GM20431 (cell line): ENCODE data around the gene PROSER3.
"Not testable (repeated sequence)": the region's sequence is repeated elsewhere in the genome, so short reads cannot be mapped to it uniquely, and the experiment has no call there.

Experiments used
- in situ Hi-C: fragments of 300-500 bp; cut with MseI, MboI; formaldehyde crosslinking; loops from one replicate; pipeline ENCODE4 v1.15.0; 2020; ENCODE audit warnings: low sequenced_read_pairs; ENCODE audit not compliant: unreplicated experiment

Gene PROSER3

DNA sequence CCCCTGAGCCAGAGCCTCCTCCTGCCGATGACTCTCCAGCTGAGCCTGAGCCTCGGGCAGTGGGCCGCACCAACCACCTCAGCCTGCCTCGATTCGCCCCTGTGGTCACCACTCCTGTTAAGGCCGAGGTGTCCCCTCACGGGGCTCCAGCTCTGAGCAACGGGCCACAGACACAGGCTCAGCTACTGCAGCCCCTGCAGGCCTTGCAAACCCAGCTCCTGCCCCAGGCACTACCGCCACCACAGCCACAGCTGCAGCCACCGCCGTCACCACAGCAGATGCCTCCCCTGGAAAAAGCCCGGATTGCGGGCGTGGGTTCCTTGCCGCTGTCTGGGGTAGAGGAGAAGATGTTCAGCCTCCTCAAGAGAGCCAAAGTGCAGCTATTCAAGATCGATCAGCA lies 36.6 kb upstream of the PROSER3 start:
- in situ Hi-C loops, result no loop called here

DNA sequence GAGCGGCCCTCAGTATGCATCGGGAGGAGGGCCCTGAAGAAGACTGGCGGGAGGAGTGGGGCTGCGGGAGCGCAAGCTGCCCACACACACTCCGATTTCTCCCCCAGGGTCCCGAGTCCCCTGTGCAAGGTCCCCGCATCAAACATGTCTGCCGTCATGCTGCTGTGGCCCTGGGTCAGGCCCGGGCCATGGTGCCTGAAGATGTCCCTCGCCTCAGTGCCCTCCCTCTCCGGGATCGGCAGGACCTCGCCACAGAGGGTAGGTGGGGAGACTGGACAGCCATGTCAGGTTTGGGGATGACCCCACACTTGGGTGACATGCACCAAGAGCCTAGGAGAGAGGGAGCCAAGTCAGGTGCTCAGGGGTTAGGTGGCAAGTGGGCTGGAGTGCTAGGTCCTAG lies 35.5 kb upstream of the PROSER3 start:
- in situ Hi-C loops, result no loop called here

DNA sequence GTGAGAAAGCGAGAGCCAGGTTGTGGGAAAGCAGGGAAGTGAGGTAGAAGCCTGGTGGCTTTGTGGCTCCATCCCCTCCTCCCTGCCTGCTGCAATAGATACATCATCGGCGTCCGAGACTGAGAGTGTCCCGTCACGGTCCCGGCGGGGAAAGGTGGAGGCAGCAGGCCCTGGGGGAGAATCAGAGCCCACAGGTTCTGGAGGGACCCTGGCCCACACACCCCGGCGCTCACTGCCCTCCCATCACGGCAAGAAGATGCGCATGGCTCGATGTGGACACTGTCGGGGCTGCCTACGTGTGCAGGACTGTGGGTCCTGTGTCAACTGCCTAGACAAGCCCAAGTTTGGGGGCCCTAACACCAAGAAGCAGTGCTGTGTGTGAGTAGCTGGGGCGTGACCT lies 35.1 kb upstream of the PROSER3 start:
- in situ Hi-C loops, result no loop called here

DNA sequence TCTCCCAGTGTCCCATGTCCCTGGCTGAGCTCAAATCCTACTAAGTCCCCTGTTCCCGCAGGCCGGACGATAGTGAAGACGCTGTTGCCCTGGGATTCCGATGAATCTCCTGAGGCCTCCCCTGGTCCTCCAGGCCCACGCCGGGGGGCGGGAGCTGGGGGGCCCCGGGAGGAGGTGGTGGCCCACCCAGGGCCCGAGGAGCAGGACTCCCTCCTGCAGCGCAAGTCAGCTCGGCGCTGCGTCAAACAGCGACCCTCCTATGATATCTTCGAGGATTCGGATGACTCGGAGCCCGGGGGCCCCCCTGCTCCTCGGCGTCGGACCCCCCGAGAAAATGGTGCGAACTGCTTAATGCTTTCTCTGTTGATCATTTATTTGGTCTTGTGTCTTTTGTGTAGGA lies 34.3 kb upstream of the PROSER3 start:
- in situ Hi-C loops, result no loop called here

DNA sequence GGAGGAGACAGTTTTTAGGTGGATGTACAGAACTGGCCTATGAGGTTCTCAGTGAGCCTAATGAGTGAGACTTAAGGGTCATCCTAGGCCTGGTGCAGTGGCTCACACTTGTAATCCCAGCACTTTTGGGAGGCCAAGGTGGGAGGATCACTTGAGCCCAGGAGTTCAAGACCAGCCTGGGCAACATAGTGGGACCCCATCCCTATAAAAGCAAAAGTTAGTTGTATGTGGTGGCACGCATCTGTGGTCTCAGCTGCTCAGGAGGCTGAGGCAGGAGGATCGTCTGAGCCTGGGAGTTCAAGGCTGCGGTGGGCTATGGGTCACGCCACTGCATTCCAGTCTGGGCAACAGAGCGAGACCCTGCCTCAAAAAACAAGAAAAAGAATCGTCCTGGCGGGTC lies 33.8 kb upstream of the PROSER3 start:
- in situ Hi-C loops, result not testable (repeated sequence)

DNA sequence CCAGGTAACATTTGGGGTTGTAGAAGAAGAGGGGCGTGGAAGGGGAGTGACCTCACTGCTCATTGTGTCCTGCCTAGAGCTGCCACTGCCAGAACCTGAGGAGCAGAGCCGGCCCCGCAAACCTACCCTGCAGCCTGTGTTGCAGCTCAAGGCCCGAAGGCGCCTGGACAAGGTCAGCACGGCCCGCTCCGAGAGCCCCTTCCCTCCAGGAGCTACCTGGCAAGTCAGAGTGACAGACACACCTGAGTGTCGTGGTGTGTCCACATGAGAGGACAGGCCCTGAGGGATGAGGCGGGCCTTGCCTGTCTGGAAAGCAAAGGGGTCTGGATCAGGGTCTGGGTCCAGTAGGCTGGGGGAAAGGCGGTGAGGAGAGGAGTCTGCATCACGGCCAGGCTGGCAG lies 33.4 kb upstream of the PROSER3 start:
- in situ Hi-C loops, result no loop called here

GRCh38 chr19:35725216-35725861 lies 32.6 kb upstream of the PROSER3 start:
- in situ Hi-C loops, result no loop called here

DNA sequence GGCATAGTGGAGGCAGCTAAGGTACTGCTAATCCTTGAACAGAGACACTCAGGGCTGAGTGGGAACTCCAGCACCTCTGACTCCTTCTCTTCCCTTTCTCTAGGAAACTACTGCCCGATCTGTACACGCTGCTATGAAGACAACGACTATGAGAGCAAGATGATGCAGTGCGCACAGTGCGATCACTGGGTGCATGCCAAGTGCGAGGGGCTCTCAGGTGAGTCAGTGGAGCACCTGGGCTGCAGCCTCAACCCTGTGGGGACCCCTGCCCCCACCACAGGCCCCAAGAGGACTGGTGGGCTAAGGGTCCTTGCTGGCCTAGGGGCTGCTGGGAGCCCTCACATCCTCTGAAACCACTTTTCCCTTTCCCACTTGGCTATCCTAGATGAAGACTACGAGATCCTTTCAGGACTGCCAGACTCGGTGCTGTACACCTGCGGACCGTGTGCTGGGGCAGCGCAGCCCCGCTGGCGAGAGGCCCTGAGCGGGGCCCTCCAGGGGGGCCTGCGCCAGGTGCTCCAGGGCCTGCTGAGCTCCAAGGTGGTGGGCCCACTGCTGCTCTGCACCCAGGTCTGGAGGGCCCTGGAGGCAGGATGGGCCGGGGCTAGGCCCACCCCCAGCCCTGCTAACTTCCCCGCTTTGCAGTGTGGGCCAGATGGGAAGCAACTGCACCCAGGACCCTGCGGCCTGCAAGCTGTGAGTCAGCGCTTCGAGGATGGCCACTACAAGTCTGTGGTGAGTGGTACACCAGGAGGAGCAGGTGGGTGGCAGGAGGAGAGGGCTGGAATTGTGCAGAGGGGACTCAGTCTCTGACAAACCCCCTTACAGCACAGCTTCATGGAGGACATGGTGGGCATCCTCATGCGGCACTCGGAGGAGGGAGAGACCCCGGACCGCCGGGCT lies 30.7 kb upstream of the PROSER3 start:
- in situ Hi-C loops, result no loop called here

- in situ Hi-C loops, result no loop called here
These were observed 29.8 kb upstream of the PROSER3 start for GRCh38 chr19:35727956-35728706.

- in situ Hi-C loops, result no loop called here
These were observed 29.0 kb upstream of the PROSER3 start for GRCh38 chr19:35729021-35729420.

- in situ Hi-C loops, result no loop called here
These were observed 28.2 kb upstream of the PROSER3 start for GRCh38 chr19:35729763-35730162.

DNA sequence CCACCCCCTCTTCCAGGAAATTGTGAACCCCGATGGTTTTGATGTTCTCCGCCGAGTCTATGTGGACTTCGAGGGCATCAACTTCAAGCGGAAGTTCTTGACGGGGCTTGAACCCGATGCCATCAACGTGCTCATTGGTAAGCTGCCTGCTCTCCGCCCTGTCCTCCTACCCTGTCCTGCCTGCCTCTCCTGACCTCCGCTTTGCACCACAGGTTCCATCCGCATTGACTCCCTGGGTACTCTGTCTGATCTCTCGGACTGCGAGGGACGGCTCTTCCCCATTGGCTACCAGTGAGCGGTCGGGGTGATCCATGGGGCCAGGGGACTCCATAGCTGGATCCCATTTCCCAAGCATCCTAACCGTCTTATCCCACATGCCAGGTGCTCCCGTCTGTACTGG lies 27.6 kb upstream of the PROSER3 start:
- in situ Hi-C loops, result no loop called here

DNA sequence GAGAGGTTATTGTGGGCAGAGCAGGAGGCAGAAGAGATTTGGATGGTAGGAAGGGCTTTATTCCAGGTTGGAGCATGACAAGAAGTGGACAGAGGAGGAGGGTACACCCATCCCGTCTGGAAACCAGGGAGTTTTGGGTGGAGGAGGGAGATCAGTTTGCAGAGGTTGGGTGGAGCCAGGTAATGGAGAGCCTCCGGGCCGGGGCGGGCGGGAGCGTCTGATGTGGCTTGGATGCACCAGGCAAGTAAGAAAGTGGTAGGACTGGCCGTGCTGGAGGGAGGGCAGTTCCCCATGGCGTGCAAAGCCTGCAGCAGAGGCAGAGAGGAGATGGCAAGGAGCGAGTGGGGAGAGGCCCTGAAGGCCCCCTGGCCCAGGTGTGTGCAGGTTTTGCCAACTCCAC lies 26.6 kb upstream of the PROSER3 start:
- in situ Hi-C loops, result no loop called here

DNA sequence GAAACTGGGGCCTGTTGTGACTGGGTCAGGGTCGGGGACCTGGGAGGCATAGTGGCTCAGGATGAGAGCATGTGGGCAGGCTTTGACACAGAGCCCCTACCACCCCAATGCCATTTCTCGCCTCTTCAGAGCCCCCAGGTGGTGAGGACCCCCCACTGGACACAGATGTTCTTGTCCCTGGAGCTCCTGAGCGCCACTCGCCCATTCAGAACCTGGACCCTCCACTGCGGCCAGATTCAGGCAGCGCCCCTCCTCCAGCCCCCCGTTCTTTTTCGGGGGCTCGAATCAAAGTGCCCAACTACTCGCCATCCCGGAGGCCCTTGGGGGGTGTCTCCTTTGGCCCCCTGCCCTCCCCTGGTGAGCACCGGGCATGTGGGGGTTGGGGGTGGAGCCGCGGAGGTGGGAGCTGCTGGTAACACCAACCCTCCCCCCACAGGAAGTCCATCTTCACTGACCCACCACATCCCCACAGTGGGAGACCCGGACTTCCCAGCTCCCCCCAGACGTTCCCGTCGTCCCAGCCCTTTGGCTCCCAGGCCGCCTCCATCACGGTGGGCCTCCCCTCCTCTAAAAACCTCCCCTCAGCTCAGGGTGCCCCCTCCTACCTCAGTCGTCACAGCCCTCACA lies 26.1 kb upstream of the PROSER3 start:
- in situ Hi-C loops, result no loop called here

DNA sequence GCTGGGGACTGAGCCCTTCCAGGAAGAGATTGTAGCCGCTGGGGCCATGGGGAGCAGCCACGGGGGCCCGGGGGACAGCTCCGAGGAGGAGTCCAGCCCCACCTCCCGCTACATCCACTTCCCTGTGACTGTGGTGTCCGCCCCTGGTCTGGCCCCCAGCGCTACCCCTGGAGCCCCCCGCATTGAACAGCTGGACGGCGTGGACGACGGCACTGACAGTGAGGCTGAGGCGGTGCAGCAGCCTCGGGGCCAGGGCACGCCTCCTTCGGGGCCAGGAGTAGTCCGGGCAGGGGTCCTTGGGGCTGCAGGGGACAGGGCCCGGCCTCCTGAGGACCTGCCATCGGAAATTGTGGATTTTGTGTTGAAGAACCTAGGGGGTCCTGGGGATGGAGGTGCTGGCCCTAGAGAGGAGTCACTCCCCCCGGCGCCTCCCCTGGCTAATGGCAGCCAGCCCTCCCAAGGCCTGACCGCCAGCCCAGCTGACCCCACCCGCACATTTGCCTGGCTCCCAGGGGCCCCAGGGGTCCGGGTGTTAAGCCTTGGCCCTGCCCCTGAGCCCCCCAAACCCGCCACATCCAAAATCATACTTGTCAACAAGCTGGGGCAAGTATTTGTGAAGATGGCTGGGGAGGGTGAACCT lies 25.3 kb upstream of the PROSER3 start:
- in situ Hi-C loops, result no loop called here

GRCh38 chr19:35733180-35734125 lies 24.5 kb upstream of the PROSER3 start:
- in situ Hi-C loops, result no loop called here

- in situ Hi-C loops, result no loop called here
These were observed 23.7 kb upstream of the PROSER3 start for GRCh38 chr19:35734273-35734672.

- in situ Hi-C loops, result no loop called here
These were observed 23.1 kb upstream of the PROSER3 start for GRCh38 chr19:35734889-35735288.
